Measurements from ENCODE around the gene JADE1.
A peak's percentile ranks its signal among the peaks of the same experiment; 100 is the strongest.

JADE1 gene

GRCh38 chr4:128866269-128866668 lies 56.8 kb downstream of the JADE1 start:
- no peak overlapping the region for H3K4me3 Mint-ChIP-seq
- peaks cover 31% of the 10 kb centered on the region for H3K4me1 Mint-ChIP-seq (ENCODE audit: low read depth)
- no peaks in the 10 kb centered on the region for H3K9me3 Mint-ChIP-seq
- no peaks in the 10 kb centered on the region for H3K27me3 Mint-ChIP-seq (ENCODE audit: low read depth)
- no peak overlapping the region for H3K27ac Mint-ChIP-seq
- peaks cover 49% of the 10 kb centered on the region for H3K36me3 Mint-ChIP-seq (ENCODE audit: low read depth)

DNA sequence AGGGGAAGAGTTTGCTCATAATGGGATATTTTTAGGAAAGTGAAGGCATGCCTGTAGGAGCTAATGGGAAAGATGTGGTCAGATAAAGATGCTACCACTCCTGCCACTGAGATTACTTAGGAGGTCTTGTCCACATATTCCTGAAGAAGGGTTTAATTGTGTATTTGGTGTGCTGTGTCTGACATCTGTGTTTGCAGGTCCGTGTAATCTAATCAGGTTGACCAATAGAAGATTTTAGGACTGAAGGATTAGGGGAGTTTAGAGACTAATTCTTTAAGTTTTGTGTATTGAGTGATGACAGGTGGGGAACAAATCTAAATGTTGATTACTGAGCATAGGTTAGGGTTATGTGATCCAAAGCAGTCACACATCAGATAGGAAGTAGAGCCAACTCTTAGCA lies 57.2 kb downstream of the JADE1 start:
- peaks cover 51% of the 10 kb centered on the region for H3K36me3 Mint-ChIP-seq (ENCODE audit: low read depth)
- no peak overlapping the region for H3K27ac Mint-ChIP-seq
- H3K4me1 Mint-ChIP-seq (ENCODE audit: low read depth): peaks cover 27% of the 10 kb centered on the region
- no peaks in the 10 kb centered on the region for H3K27me3 Mint-ChIP-seq (ENCODE audit: low read depth)
- H3K9me3 Mint-ChIP-seq: no peaks in the 10 kb centered on the region
- H3K4me3 Mint-ChIP-seq: no peak overlapping the region

DNA sequence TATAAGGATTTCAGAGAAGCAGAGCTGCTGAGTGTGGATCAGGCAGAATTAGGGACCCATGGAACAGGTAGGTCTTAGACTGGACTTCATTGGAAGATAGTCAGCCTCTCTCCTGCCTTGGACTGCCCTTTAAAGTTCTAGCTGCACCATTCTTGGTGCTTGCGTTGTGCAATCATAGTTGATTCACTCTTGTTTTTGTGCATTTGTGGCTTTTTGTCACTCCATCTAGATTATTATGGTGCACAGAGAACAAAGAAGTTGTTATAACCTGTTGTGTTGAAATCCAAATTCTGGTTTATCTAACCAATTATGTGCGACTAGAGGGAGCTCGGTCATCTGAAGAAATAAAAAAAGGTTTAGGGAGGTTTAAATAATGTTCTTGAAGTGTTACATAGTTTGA lies 59.3 kb downstream of the JADE1 start:
- H3K4me3 Mint-ChIP-seq: no peak overlapping the region
- peaks cover 59% of the 10 kb centered on the region for H3K36me3 Mint-ChIP-seq (ENCODE audit: low read depth)
- H3K9me3 Mint-ChIP-seq: no peaks in the 10 kb centered on the region
- H3K27ac Mint-ChIP-seq: no peak overlapping the region
- peaks cover 9% of the 10 kb centered on the region for H3K4me1 Mint-ChIP-seq (ENCODE audit: low read depth)
- no peaks in the 10 kb centered on the region for H3K27me3 Mint-ChIP-seq (ENCODE audit: low read depth)

DNA sequence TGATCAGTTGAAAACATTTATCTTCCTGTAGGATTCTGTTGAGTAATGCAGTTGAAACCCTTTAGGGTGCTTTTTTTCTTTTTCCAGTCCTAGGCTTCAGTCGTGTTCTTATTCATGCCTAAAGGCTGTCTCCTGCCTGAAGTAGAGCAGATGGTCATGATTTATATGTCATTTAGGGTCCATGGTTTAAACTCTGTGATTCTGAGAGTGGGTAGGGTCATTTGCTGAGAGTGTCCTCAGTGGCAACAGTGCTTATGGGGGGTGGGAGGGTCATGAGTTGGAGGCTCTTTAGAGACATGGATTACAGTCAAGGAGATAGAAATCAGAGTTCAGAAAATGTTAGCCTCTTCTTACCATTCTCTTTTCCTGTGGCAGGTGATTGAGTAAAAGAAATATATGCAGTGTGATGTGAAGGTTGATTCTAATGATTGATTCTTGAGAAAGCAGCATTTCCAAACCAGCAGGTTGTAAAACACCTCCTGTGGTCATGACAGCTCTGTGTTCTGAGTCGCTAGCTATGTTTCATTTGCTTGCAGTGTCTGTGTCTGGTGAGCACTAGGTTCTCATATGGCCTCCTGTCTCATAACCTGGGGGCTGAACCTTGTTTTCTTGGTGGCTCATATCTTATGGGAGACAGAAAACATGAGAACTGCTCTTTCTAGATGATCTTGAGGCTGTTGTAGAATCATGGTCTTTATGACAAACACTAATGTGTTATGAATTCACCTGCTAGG lies 60.4 kb downstream of the JADE1 start:
- Mint-ChIP-seq H3K36me3 (ENCODE audit: low read depth) (peaks cover 56% of the 10 kb centered on the region), H3K4me3 (no peak overlapping the region), H3K4me1 (ENCODE audit: low read depth) (peaks cover 9% of the 10 kb centered on the region), H3K27ac (peak overlapping the region; percentile 50), H3K27me3 (ENCODE audit: low read depth) (no peaks in the 10 kb centered on the region), H3K9me3 (no peaks in the 10 kb centered on the region)

GRCh38 chr4:128871948-128872347 lies 62.4 kb downstream of the JADE1 start:
- no peaks in the 10 kb centered on the region for H3K27me3 Mint-ChIP-seq (ENCODE audit: low read depth)
- H3K9me3 Mint-ChIP-seq: no peaks in the 10 kb centered on the region
- no peak overlapping the region for H3K27ac Mint-ChIP-seq
- no peak overlapping the region for H3K4me3 Mint-ChIP-seq
- peaks cover 7% of the 10 kb centered on the region for H3K4me1 Mint-ChIP-seq (ENCODE audit: low read depth)
- peaks cover 46% of the 10 kb centered on the region for H3K36me3 Mint-ChIP-seq (ENCODE audit: low read depth)

DNA sequence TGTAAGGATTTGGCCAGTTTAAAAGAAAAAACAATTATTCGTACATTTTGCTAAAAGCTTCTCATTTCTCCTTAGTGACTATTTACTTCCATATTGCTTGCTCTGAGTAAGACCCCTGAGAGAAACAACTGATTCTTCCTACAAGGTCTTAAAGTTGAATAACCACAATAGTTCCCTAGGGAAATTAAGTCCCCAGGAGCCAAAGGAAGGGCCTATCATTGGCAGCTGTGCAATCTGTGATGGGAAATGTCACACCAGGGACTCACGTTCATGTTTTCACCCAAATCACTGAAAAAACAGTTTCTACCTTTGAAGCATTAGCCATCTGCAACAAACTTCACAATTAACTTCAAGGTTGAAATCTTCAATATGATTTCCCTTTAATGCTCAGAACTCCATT lies 66.7 kb downstream of the JADE1 start:
- no peaks in the 10 kb centered on the region for H3K9me3 Mint-ChIP-seq
- H3K4me1 Mint-ChIP-seq (ENCODE audit: low read depth): no peaks in the 10 kb centered on the region
- no peak overlapping the region for H3K4me3 Mint-ChIP-seq
- peaks cover 21% of the 10 kb centered on the region for H3K36me3 Mint-ChIP-seq (ENCODE audit: low read depth)
- no peaks in the 10 kb centered on the region for H3K27me3 Mint-ChIP-seq (ENCODE audit: low read depth)
- H3K27ac Mint-ChIP-seq: no peak overlapping the region

DNA sequence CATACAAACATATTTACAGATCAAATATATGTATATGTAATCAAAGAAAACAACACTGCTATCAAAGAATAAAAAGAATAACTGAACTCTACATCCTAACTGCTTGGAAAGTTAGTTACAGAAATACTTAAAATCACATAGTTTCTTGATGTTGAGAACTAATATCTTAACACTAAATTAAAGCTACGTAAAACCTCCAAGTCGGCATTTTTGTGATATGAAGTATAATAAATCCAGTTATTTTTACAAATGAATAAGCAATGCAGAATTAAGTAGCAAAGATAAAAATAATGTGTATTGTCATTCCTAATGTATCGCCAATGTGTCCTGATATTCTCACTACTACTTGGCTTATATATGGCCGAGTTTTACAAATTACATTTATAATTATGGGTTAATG lies 68.4 kb downstream of the JADE1 start:
- Mint-ChIP-seq H3K9me3 (no peaks in the 10 kb centered on the region), H3K27me3 (ENCODE audit: low read depth) (no peaks in the 10 kb centered on the region), H3K4me3 (no peak overlapping the region), H3K4me1 (ENCODE audit: low read depth) (no peaks in the 10 kb centered on the region), H3K36me3 (ENCODE audit: low read depth) (peaks cover 12% of the 10 kb centered on the region), H3K27ac (no peak overlapping the region)

DNA sequence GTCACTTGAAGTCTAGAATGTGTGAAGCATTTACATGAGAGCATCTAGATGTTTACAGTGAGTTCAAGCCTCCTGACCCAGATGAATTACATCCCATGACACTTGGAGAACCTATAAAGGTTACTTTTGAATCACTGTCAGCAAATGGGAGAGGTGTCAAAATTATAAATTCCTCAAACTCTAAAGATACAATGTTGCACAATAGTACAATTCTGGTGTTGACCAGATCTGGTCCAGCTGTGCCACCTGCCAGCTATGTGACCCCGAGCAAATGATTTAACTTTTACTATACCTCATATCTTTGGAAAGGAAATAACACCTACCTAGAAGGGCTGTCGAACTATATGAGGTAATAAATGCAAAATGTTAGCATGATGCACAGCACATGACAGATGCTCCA lies 69.8 kb downstream of the JADE1 start:
- Mint-ChIP-seq H3K27me3 (ENCODE audit: low read depth) (no peaks in the 10 kb centered on the region), H3K4me3 (no peak overlapping the region), H3K27ac (no peak overlapping the region), H3K36me3 (ENCODE audit: low read depth) (peaks cover 9% of the 10 kb centered on the region), H3K9me3 (no peaks in the 10 kb centered on the region), H3K4me1 (ENCODE audit: low read depth) (peaks cover 3% of the 10 kb centered on the region)

DNA sequence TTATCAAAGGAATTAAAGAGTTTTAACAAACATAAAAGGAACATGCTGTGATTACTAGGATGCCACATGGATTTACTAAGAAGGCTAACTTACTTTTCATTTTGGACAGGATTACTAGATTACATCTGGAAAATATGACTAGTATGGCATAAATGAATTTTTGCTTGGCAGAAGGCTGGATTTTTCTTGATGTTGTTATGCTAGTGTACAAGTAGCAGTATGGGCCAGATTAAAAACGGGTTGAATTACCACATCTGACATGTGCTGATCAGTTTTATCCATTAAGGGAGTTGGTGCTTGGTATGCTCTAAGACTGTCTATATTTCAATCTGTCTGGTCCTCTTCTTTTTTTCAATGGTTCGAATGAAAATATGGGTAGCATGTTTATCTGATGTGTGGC lies 70.5 kb downstream of the JADE1 start:
- peaks cover 9% of the 10 kb centered on the region for H3K36me3 Mint-ChIP-seq (ENCODE audit: low read depth)
- H3K4me3 Mint-ChIP-seq: no peak overlapping the region
- H3K27me3 Mint-ChIP-seq (ENCODE audit: low read depth): no peaks in the 10 kb centered on the region
- no peaks in the 10 kb centered on the region for H3K9me3 Mint-ChIP-seq
- no peak overlapping the region for H3K27ac Mint-ChIP-seq
- peaks cover 4% of the 10 kb centered on the region for H3K4me1 Mint-ChIP-seq (ENCODE audit: low read depth)

DNA sequence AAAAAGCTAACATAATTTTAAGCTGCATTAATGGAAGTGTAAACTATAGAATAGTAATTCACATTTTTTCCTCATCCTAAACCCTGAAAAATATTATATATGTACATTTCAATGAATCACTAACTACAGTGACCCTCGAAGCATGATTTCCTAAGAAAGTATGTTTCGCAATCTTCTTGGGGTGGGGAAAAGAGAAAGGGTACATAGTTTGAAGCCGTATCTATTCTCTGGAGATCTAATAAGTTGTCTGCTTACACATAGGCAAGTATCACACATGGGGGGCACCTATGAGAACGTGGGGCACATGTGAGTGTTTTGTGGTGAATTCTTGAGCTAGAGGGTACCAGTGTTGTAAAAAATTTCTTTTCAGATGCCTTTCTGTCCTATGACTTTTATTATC lies 71.2 kb downstream of the JADE1 start:
- H3K36me3 Mint-ChIP-seq (ENCODE audit: low read depth): peaks cover 9% of the 10 kb centered on the region
- H3K4me3 Mint-ChIP-seq: no peak overlapping the region
- peaks cover 4% of the 10 kb centered on the region for H3K4me1 Mint-ChIP-seq (ENCODE audit: low read depth)
- H3K27me3 Mint-ChIP-seq (ENCODE audit: low read depth): no peaks in the 10 kb centered on the region
- H3K9me3 Mint-ChIP-seq: no peaks in the 10 kb centered on the region
- H3K27ac Mint-ChIP-seq: no peak overlapping the region

GRCh38 chr4:128904821-128905220 lies 95.3 kb downstream of the JADE1 start:
- no peak overlapping the region for H3K27ac Mint-ChIP-seq
- no peak overlapping the region for H3K4me3 Mint-ChIP-seq
- no peaks in the 10 kb centered on the region for H3K9me3 Mint-ChIP-seq
- H3K36me3 Mint-ChIP-seq (ENCODE audit: low read depth): peaks cover 7% of the 10 kb centered on the region
- H3K27me3 Mint-ChIP-seq (ENCODE audit: low read depth): no peaks in the 10 kb centered on the region
- peaks cover 3% of the 10 kb centered on the region for H3K4me1 Mint-ChIP-seq (ENCODE audit: low read depth)

DNA sequence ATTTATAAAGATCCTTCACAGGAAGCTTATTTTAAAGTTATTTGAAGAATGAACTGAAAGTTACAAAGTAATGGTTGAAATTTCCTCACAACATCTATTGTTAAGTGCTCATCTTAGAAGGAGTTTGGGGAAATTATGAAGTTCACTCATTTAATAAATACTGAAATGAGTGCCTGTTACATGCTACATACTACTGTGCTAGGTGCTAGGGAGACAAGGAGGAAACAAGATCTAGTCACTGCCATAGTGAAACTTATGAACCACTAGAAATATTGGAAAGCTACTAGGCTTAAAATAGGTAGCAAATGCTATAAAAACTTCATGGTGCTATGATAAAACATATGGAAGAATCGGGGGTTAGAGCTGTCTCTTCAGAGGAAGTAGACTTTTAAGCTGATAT lies 97.1 kb downstream of the JADE1 start:
- H3K36me3 Mint-ChIP-seq (ENCODE audit: low read depth): peaks cover 7% of the 10 kb centered on the region
- H3K4me3 Mint-ChIP-seq: no peak overlapping the region
- H3K4me1 Mint-ChIP-seq (ENCODE audit: low read depth): peaks cover 3% of the 10 kb centered on the region
- no peaks in the 10 kb centered on the region for H3K9me3 Mint-ChIP-seq
- no peak overlapping the region for H3K27ac Mint-ChIP-seq
- no peaks in the 10 kb centered on the region for H3K27me3 Mint-ChIP-seq (ENCODE audit: low read depth)

DNA sequence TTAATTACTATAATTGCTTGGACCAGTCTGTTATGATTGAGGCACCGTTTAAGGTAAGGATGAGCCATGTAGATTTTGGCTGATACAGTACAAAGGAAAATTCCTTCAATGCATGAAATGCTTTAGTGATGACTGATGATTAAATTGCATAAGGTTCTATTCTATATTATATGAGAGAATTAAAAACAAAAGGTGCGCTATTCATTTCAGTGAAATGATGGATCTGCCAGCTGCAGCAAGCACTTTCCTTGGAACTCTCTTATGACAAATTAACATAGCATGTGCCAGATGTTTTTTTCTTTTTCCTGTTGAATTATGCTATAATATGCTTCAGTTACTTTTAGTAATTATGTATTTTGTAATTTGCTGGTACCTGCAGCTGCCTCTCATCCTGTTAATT lies 98.5 kb downstream of the JADE1 start:
- Mint-ChIP-seq H3K4me1 (ENCODE audit: low read depth) (peaks cover 3% of the 10 kb centered on the region), H3K36me3 (ENCODE audit: low read depth) (peaks cover 2% of the 10 kb centered on the region), H3K9me3 (no peaks in the 10 kb centered on the region), H3K27me3 (ENCODE audit: low read depth) (no peaks in the 10 kb centered on the region), H3K4me3 (no peak overlapping the region), H3K27ac (no peak overlapping the region)

DNA sequence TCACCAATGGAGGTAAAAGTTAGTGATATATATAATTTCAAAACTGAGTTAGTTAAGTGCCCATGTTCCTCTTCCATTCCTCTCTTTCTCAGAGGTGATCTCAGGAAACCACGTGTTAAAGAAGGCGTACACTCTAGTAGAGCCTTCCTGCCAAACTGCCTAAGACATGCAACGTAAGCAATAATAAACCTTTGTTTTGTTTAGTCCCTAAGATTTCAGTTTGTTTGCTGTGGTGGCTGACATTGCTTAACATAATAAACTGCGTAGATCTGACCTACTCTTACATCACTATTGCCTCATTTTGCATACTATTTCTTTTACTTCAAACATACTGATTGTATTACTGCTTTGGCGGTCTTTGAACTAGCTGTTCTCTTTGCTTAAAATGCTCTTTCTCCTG lies 99.2 kb downstream of the JADE1 start:
- H3K4me1 Mint-ChIP-seq (ENCODE audit: low read depth): peaks cover 3% of the 10 kb centered on the region
- no peak overlapping the region for H3K27ac Mint-ChIP-seq
- H3K36me3 Mint-ChIP-seq (ENCODE audit: low read depth): peaks cover 5% of the 10 kb centered on the region
- H3K9me3 Mint-ChIP-seq: no peaks in the 10 kb centered on the region
- H3K27me3 Mint-ChIP-seq (ENCODE audit: low read depth): no peaks in the 10 kb centered on the region
- H3K4me3 Mint-ChIP-seq: no peak overlapping the region

DNA sequence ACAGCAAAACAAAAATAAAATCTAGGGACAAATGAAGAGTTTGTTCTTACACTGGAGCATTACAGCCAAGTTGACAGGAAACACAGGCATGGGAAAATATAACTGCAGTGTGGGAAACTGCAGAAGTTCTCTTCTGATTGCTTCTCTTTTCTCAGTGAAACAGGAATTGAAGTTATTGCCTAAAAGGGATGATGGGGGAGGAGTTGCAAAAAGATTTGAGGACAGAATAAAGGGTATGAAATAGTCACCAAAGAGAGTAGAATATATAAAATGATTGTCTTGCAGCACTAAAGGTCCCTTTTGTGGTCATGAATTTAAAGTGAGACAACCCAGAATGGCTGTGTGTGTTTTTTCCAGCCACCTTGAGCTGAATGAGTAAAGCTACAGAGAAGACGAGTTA lies 103.7 kb downstream of the JADE1 start:
- no peak overlapping the region for H3K27ac Mint-ChIP-seq
- no peaks in the 10 kb centered on the region for H3K9me3 Mint-ChIP-seq
- no peak overlapping the region for H3K4me3 Mint-ChIP-seq
- no peaks in the 10 kb centered on the region for H3K27me3 Mint-ChIP-seq (ENCODE audit: low read depth)
- H3K36me3 Mint-ChIP-seq (ENCODE audit: low read depth): peaks cover 8% of the 10 kb centered on the region
- peaks cover 19% of the 10 kb centered on the region for H3K4me1 Mint-ChIP-seq (ENCODE audit: low read depth)

DNA sequence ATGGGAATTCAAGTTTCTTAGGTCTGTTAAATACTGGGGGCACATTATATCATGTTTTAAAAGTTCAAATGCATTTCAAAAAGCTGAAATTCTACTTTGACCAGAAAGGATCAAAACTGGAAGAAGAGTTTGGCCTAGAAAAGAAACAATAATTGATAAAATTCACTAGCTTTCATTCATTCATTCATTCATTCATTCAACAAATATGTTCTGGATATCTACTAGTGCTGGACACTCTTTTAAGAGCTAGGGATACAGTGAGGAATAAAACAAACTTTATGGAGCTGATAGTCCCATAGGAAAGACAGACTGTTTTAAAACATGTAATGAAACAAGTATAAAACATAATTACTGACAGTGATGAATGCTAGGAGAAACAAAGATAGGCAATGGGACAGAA lies 106.0 kb downstream of the JADE1 start:
- Mint-ChIP-seq H3K4me1 (ENCODE audit: low read depth) (peaks cover 25% of the 10 kb centered on the region), H3K27ac (no peak overlapping the region), H3K27me3 (ENCODE audit: low read depth) (no peaks in the 10 kb centered on the region), H3K9me3 (no peaks in the 10 kb centered on the region), H3K36me3 (ENCODE audit: low read depth) (peaks cover 11% of the 10 kb centered on the region), H3K4me3 (no peak overlapping the region)
